ENCODE measurements around the gene IL3.

The IL3 gene

GRCh38 chr5:132080595-132080994, 20.1 kb downstream of the IL3 start:
- DNase-seq (ENCODE audit: low read depth) = no peak
- in situ Hi-C loops (cut with HindIII; ENCODE audit: low sequenced_read_pairs) = loop anchor here (5.0 kb wide), 1 partner anchor 62 kb away; no protein-coding TSS in a partner anchor

GRCh38 chr5:132081458-132081857, 21.0 kb downstream of the IL3 start:
- no peak for DNase-seq (ENCODE audit: low read depth)
- no peak overlapping the region for H3K4me3 ChIP-seq (ENCODE audit: low read depth, low read length)
- TF ChIP-seq CTCF (IDR thresholded peaks at IDR 0.05; ENCODE audit: low read depth, low read length, missing control alignments) = no peak
- in situ Hi-C loops (cut with HindIII; ENCODE audit: low sequenced_read_pairs) = loop anchor here (5.0 kb wide), 1 partner anchor 61 kb away; no protein-coding TSS in a partner anchor

More at GRCh38 chr5:132080595-132080994, 20.1 kb downstream of the IL3 start:
- no peak for TF ChIP-seq CTCF (IDR thresholded peaks at IDR 0.05; ENCODE audit: low read depth, low read length, missing control alignments)
- H3K4me3 ChIP-seq (ENCODE audit: low read depth, low read length) = no peak overlapping the region

GRCh38 chr5:132082329-132083023, 22.0 kb downstream of the IL3 start:
- no peak for TF ChIP-seq CTCF (IDR thresholded peaks at IDR 0.05; ENCODE audit: low read depth, low read length, missing control alignments)
- in situ Hi-C loops (cut with HindIII; ENCODE audit: low sequenced_read_pairs) = loop anchor here (5.0 kb wide), 1 partner anchor 60 kb away; no protein-coding TSS in a partner anchor
- no peak for DNase-seq (ENCODE audit: low read depth)
- H3K4me3 ChIP-seq (ENCODE audit: low read depth, low read length) = no peak overlapping the region

GRCh38 chr5:132083071-132083678, 22.7 kb downstream of the IL3 start:
- no peak for TF ChIP-seq CTCF (IDR thresholded peaks at IDR 0.05; ENCODE audit: low read depth, low read length, missing control alignments)
- DNase-seq (ENCODE audit: low read depth) = no peak
- H3K4me3 ChIP-seq (ENCODE audit: low read depth, low read length) = no peak overlapping the region
- in situ Hi-C loops (cut with HindIII; ENCODE audit: low sequenced_read_pairs) = loop anchor here (5.0 kb wide), 1 partner anchor 59 kb away; no protein-coding TSS in a partner anchor

- in situ Hi-C loops (cut with HindIII; ENCODE audit: low sequenced_read_pairs) = no loop called here
- TF ChIP-seq CTCF (IDR thresholded peaks at IDR 0.05; ENCODE audit: low read depth, low read length, missing control alignments) = no peak
- no peak overlapping the region for H3K4me3 ChIP-seq (ENCODE audit: low read depth, low read length)
- DNase-seq (ENCODE audit: low read depth) = no peak
Observed at GRCh38 chr5:132085686-132086085, 25.2 kb downstream of the IL3 start.

- TF ChIP-seq CTCF (IDR thresholded peaks at IDR 0.05; ENCODE audit: low read depth, low read length, missing control alignments) = no peak
- in situ Hi-C loops (cut with HindIII; ENCODE audit: low sequenced_read_pairs) = no loop called here
Observed at GRCh38 chr5:132086277-132086794, 25.9 kb downstream of the IL3 start.

More at GRCh38 chr5:132086277-132086794, 25.9 kb downstream of the IL3 start:
- no peak overlapping the region for H3K4me3 ChIP-seq (ENCODE audit: low read depth, low read length)
- peak; percentile 70 for DNase-seq (ENCODE audit: low read depth)
